Testis (tissue), 3 donors: Measurements from ENCODE around the gene SYPL1. TPM values are rescaled to one million over a fixed set of nuclear protein-coding genes. Genes with fewer than 3 reads are reported as not detected.

ENCODE experiments used
- DNase-seq: peaks from one replicate; pipeline ENCODE4 v3.0.0-alpha.2; 2019
- H3K27ac ChIP-seq, 2 donors: fragments of 200-600 bp; sonication (generic); one replicate each; pipeline ENCODE4 v1.5.1; 2019
- H3K27me3 ChIP-seq: fragments of 200-600 bp; sonication (generic); one replicate; pipeline ENCODE4 v1.5.1; 2019
- H3K36me3 ChIP-seq: fragments of 200-600 bp; sonication (generic); one replicate; pipeline ENCODE4 v1.5.1; 2017; ENCODE audit warnings: low read depth; ENCODE audit errors: missing control alignments
- H3K4me1 ChIP-seq: fragments of 200-600 bp; sonication (generic); one replicate; pipeline ENCODE4 v1.5.1; 2019
- H3K4me3 ChIP-seq, 2 donors: fragments of 200-600 bp; sonication (generic); one replicate each; pipeline ENCODE4 v1.5.1; 2017 to 2019
- H3K9me3 ChIP-seq: fragments of 200-600 bp; sonication (generic); one replicate; pipeline ENCODE4 v1.5.1; 2017
- CTCF ChIP-seq, 3 experiments: fragments of 450-650 bp in 2 of 3; fragments of 200-600 bp in 1 of 3; sonication (generic) in 1 of 3; IDR thresholded peaks; one replicate each; pipeline ENCODE4 v1.5.1; 2016 to 2019; ENCODE audit warnings: antibody characterized with exemption in 3 of 3, mild to moderate bottlenecking in 2 of 3, moderate library complexity in 1 of 3
- POLR2A ChIP-seq: fragments of 450-650 bp; IDR thresholded peaks from one replicate; pipeline ENCODE4 v1.6.1; 2017; ENCODE audit warnings: antibody characterized with exemption, mild to moderate bottlenecking, moderate library complexity
- WGBS, 2 donors: methylation state at CpG; one replicate each; pipeline ENCODE4 v1.1.5; 2018; 5-methylcytosine and 5-hydroxymethylcytosine counted together
- intact Hi-C: fragments of 100-400 bp; cut with DNase I; formaldehyde crosslinking; loops from one replicate; pipeline ENCODE4 v1.15.1; 2023; ENCODE audit warnings: low total_unique reads
- polyA plus RNA-seq: library from polyadenylated mRNA; stranded (reverse); fragments of 350-450 nt; fragmentation: Illumina TruSeq; extraction: RNeasy Lipid Tissue Mini Kit (QIAGEN cat#74804); gene quantifications from one replicate; pipeline ENCODE4 v1.2.3, GENCODE V29; 2014; ENCODE audit warnings: low read depth, low replicate concordance; ENCODE audit not compliant: insufficient read depth
- total RNA-seq, 2 donors: library from RNA; depleted of rRNA; stranded (reverse); fragments of >200 nt; gene quantifications; one replicate each; pipeline ENCODE4 v1.2.3, GENCODE V29; 2016

Gene SYPL1
- total and polyA plus RNA-seq, 3 donors from 2014 or later, result 100.0 to 209 (median 116) TPM

- peaks cover 4% of the 10 kb centered on the region for H3K4me1 ChIP-seq
- TF ChIP-seq CTCF (IDR thresholded peaks at IDR 0.05), result no peak
- no peak for TF ChIP-seq POLR2A
- H3K27ac ChIP-seq, result no peak overlapping the region
- DNase-seq, result no peak
- intact Hi-C loops, result no loop called here
- WGBS, 2 donors, result 90 to 94% methylated on average over 1 of the region's 1 CpG
- no peaks in the 10 kb centered on the region for H3K9me3 ChIP-seq
- H3K36me3 ChIP-seq, result no peaks in the 10 kb centered on the region
- no peaks in the 10 kb centered on the region for H3K27me3 ChIP-seq
- no peak overlapping the region for H3K4me3 ChIP-seq
These were observed 16.7 kb upstream of the SYPL1 start for GRCh38 chr7:106128836-106129235.

- 89 to 90% methylated on average over 5 of the region's 5 CpGs for WGBS, 2 donors
- Histone ChIP-seq H3K4me3 (no peak overlapping the region), H3K27ac (no peak overlapping the region), H3K36me3 (no peaks in the 10 kb centered on the region), H3K27me3 (no peaks in the 10 kb centered on the region), H3K4me1 (peaks cover 4% of the 10 kb centered on the region), H3K9me3 (no peaks in the 10 kb centered on the region)
- DNase-seq, result no peak
- intact Hi-C loops, result no loop called here
- TF ChIP-seq POLR2A (no peak), CTCF (IDR thresholded peaks at IDR 0.05) (no peak)
These were observed 16.1 kb upstream of the SYPL1 start for GRCh38 chr7:106127984-106128780.

GRCh38 chr7:106126170-106126938 is 14.2 kb upstream of the SYPL1 start:
- WGBS, 2 donors, result 66 to 68% methylated on average over 7 of the region's 7 CpGs
- Histone ChIP-seq H3K4me1 (peaks cover 4% of the 10 kb centered on the region), H3K9me3 (no peaks in the 10 kb centered on the region), H3K27ac (no peak overlapping the region), H3K4me3 (no peak overlapping the region), H3K27me3 (no peaks in the 10 kb centered on the region), H3K36me3 (no peaks in the 10 kb centered on the region)
- intact Hi-C loops, result no loop called here
- TF ChIP-seq POLR2A, result no peak
- no peak for TF ChIP-seq CTCF (IDR thresholded peaks at IDR 0.05)
- no peak for DNase-seq

- no peaks in the 10 kb centered on the region for H3K27me3 ChIP-seq
- H3K4me3 ChIP-seq, result no peak overlapping the region
- intact Hi-C loops, result no loop called here
- no peak for TF ChIP-seq POLR2A
- no peak for TF ChIP-seq CTCF (IDR thresholded peaks at IDR 0.05)
- peaks cover 4% of the 10 kb centered on the region for H3K4me1 ChIP-seq
- H3K27ac ChIP-seq, result no peak overlapping the region
- no peaks in the 10 kb centered on the region for H3K36me3 ChIP-seq
- H3K9me3 ChIP-seq, result no peaks in the 10 kb centered on the region
- WGBS, 2 donors, result 49 to 71% methylated on average over 4 of the region's 4 CpGs
- no peak for DNase-seq
These were observed 13.3 kb upstream of the SYPL1 start for GRCh38 chr7:106125417-106125816.
